Measurements from ENCODE around the gene OR5B2.

DNA sequence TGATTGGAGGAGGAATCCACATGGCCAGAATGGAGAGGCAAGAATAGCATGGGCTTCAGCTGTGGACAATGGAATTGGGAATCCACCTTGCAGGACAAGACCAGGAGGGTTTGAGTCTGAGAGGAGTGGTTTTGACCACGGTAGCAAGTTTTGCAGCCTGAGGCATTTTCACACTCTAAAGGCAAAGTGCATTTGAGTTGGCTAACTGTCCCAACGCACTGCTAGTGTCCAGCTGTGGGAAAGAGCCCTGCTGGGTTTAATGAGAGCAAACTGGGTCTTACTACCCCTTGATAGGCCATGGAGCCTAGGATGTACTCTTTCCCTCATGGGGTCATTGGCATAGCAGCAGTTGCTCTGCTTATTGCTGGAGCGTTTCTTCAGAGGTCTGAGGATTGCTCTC, at the start of gene OR5B2:
- TF ChIP-seq, protein P1, sequence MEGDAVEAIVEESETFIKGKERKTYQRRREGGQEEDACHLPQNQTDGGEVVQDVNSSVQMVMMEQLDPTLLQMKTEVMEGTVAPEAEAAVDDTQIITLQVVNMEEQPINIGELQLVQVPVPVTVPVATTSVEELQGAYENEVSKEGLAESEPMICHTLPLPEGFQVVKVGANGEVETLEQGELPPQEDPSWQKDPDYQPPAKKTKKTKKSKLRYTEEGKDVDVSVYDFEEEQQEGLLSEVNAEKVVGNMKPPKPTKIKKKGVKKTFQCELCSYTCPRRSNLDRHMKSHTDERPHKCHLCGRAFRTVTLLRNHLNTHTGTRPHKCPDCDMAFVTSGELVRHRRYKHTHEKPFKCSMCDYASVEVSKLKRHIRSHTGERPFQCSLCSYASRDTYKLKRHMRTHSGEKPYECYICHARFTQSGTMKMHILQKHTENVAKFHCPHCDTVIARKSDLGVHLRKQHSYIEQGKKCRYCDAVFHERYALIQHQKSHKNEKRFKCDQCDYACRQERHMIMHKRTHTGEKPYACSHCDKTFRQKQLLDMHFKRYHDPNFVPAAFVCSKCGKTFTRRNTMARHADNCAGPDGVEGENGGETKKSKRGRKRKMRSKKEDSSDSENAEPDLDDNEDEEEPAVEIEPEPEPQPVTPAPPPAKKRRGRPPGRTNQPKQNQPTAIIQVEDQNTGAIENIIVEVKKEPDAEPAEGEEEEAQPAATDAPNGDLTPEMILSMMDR (IDR thresholded peaks at IDR 0.05; ENCODE audit: borderline replicate concordance, extremely low read depth, low read length, poor library complexity, severe bottlenecking), result no peak
- TF ChIP-seq EZH2 (IDR thresholded peaks at IDR 0.05; ENCODE audit: borderline replicate concordance, low read depth, low read length, severe bottlenecking), result no peak
